ENCODE measurements around the gene ALK.

The ALK gene

GRCh38 chr2:29233428-29233827 lies 688.0 kb downstream of the ALK start:
- no peak overlapping the region for H3K27ac ChIP-seq
- TF ChIP-seq CTCF (IDR thresholded peaks at IDR 0.05): no peak
- H3K36me3 ChIP-seq: no peaks in the 10 kb centered on the region
- no peaks in the 10 kb centered on the region for H3K9me3 ChIP-seq
- no peaks in the 10 kb centered on the region for H3K4me1 ChIP-seq (ENCODE audit: control insufficient read depth in 1 of 2, insufficient read depth in 1 of 2, low read depth in 1 of 2, low read length in 1 of 2)
- H3K27me3 ChIP-seq: peaks cover 12% of the 10 kb centered on the region
- H3K4me3 ChIP-seq (ENCODE audit: low read depth in 1 of 2, low read length in 1 of 2): no peak overlapping the region

- H3K36me3 ChIP-seq: no peaks in the 10 kb centered on the region
- no peaks in the 10 kb centered on the region for H3K4me1 ChIP-seq (ENCODE audit: control insufficient read depth in 1 of 2, insufficient read depth in 1 of 2, low read depth in 1 of 2, low read length in 1 of 2)
- H3K9me3 ChIP-seq: no peaks in the 10 kb centered on the region
- H3K27ac ChIP-seq: no peak overlapping the region
- H3K27me3 ChIP-seq: peaks cover 18% of the 10 kb centered on the region
- no peak overlapping the region for H3K4me3 ChIP-seq (ENCODE audit: low read depth in 1 of 2, low read length in 1 of 2)
- no peak for TF ChIP-seq CTCF (IDR thresholded peaks at IDR 0.05)
These were observed 689.3 kb downstream of the ALK start for GRCh38 chr2:29232041-29232440.

- no peaks in the 10 kb centered on the region for H3K9me3 ChIP-seq
- H3K27ac ChIP-seq: no peak overlapping the region
- H3K4me3 ChIP-seq (ENCODE audit: low read depth in 1 of 2, low read length in 1 of 2): no peak overlapping the region
- H3K27me3 ChIP-seq: peaks cover 31% of the 10 kb centered on the region
- no peak for TF ChIP-seq CTCF (IDR thresholded peaks at IDR 0.05)
- no peaks in the 10 kb centered on the region for H3K4me1 ChIP-seq (ENCODE audit: control insufficient read depth in 1 of 2, insufficient read depth in 1 of 2, low read depth in 1 of 2, low read length in 1 of 2)
- H3K36me3 ChIP-seq: no peaks in the 10 kb centered on the region
These were observed 691.7 kb downstream of the ALK start for GRCh38 chr2:29229640-29230039.

- no peaks in the 10 kb centered on the region for H3K9me3 ChIP-seq
- H3K27ac ChIP-seq: no peak overlapping the region
- no peak overlapping the region for H3K4me3 ChIP-seq (ENCODE audit: low read depth in 1 of 2, low read length in 1 of 2)
- no peaks in the 10 kb centered on the region for H3K4me1 ChIP-seq (ENCODE audit: control insufficient read depth in 1 of 2, insufficient read depth in 1 of 2, low read depth in 1 of 2, low read length in 1 of 2)
- TF ChIP-seq CTCF (IDR thresholded peaks at IDR 0.05): no peak
- H3K36me3 ChIP-seq: no peaks in the 10 kb centered on the region
- H3K27me3 ChIP-seq: peaks cover 38% of the 10 kb centered on the region
These were observed 692.4 kb downstream of the ALK start for GRCh38 chr2:29228947-29229346.

- H3K4me3 ChIP-seq (ENCODE audit: low read depth in 1 of 2, low read length in 1 of 2): no peak overlapping the region
- H3K9me3 ChIP-seq: no peaks in the 10 kb centered on the region
- no peak for TF ChIP-seq CTCF (IDR thresholded peaks at IDR 0.05)
- H3K4me1 ChIP-seq (ENCODE audit: control insufficient read depth in 1 of 2, insufficient read depth in 1 of 2, low read depth in 1 of 2, low read length in 1 of 2): no peaks in the 10 kb centered on the region
- H3K36me3 ChIP-seq: no peaks in the 10 kb centered on the region
- H3K27ac ChIP-seq: no peak overlapping the region
- H3K27me3 ChIP-seq: peaks cover 44% of the 10 kb centered on the region
These were observed 693.3 kb downstream of the ALK start for GRCh38 chr2:29227935-29228675.
